ENCODE results near the gene LRRC10B.
A peak's percentile ranks its signal among the peaks of the same experiment; 100 is the strongest.

The LRRC10B gene

DNA sequence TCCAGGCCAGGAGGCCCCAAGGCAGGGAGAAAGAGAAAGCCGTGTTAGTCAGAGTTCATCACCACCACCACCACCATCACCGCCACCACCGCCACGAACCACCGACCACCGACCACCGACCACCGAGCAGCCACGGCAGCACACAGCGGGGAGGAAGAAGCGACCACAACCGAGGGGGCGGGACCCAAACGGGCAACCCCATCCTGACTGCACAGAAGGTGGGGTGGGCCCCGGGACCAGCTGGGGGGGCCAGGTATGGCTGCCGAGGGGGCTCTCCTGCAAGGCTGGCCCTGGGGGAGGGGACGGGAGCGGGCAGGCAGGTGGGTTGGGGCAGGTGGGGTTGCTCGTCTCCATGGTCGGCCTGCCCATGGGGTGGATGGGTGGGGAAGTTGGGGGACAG, 38.1 kb downstream of the LRRC10B start:
- DNase-seq (ENCODE audit: low spot score) = no peak

DNA sequence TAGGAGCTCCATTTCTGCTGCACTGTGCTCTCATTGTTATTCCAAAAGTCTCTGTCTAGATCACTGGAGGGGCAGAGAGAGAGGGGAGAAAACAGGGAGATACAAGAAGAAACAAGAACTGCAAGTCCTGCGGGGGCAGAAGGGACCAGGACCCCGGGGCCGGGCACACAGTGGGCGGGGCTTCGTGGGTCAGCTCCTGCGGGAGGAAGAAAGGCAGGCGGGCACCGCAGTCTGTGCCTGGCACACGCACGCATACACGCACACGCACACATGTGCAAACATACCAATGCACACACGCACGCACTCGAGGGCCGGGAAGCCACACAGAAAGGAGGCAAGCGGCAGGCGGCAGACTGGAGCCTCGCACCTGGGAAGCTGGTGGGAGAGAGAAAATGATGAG, 38.7 kb downstream of the LRRC10B start:
- no peak for DNase-seq (ENCODE audit: low spot score)

DNA sequence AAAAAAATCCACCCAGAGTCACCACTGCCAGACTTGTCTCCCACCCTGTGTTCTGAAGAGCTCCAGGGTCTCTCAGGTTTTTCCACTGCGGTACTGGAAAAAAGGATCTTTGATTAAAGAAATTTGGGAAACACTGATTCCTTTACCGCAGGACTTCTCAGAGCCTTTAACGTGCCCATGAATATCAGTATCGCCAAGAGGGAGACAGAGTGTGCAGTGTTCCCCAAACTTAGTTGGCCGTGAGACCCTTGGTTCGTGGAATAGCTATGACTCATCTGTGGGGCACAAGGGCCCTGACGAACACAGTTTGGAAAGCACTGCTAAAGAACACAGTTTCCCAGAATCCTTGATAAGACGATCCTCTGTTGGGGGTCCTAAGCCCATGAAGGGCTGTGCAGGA, 40.6 kb downstream of the LRRC10B start:
- DNase-seq (ENCODE audit: low spot score) = no peak

DNA sequence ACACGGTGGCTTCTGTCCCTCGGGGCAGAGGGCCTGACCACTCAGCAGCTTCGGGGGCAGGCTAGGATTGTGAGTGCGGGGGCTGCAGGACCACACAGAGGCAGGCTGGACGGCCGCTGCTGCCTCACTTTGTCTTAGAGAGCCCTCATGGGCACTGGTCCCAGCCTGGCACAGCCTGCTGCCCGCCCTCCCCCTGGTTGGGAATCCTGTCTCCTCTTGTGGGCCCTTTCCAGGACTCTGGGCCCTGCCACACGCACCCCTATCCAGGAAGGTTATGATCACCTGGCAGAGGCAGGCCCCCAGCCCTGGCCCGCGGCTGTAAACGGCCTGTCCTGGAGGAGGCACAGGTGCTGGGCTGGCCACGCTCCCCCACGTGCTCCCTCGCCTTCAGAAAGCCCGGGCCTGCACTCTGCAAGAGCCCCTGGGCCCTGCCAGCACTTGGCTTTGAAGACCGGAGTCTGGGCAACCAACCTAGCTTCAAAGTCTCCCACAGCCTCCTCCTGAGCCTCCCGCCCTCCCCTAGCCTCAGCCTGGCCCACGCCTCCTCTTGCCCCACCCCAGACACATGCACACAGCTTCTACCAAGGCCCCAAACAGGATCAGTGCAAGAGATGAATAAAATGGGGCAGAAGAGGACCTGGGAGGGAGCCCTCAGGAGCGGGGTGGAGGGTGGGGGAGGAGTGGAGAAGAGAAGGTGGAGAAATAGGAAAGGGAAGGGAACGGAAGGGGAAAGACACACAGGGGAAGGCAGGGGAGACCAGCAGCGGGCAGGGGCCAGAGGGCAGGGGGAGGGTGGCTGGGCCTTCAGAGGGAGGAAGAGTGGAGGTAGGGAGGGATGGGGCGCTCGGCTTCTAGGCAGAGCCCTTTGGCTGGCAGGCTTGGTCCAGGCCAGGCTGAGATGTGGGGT, 41.4 kb downstream of the LRRC10B start:
- DNase-seq (ENCODE audit: low spot score) = no peak

DNA sequence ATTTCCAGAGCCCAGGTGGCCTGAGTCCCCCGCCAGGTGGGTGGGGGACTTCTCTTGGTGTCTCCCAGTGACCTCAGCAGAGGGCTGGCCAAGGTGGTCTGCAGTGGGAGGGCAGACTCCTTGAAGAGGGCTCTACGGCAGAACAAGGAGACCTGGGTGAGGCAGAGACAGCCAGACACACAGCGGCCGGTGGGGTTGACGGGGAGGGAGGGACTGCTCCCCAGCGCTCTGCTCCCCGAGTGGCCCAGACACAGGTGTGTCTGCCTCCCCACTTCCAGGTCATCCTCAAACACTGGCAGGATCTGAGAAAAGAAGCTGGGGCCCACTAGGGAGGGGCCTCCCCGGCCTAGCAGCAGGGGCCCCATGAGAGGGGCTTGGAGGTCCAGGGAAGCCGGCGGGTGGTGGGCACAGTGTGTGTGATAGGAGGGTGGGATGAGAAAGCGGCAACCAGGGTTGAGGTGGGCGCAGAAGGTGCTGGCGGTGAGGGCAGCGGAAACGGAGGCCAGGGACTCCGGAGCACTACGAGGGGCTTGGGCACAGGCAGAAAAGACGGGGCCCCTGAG, 42.2 kb downstream of the LRRC10B start:
- no peak for DNase-seq (ENCODE audit: low spot score)

DNA sequence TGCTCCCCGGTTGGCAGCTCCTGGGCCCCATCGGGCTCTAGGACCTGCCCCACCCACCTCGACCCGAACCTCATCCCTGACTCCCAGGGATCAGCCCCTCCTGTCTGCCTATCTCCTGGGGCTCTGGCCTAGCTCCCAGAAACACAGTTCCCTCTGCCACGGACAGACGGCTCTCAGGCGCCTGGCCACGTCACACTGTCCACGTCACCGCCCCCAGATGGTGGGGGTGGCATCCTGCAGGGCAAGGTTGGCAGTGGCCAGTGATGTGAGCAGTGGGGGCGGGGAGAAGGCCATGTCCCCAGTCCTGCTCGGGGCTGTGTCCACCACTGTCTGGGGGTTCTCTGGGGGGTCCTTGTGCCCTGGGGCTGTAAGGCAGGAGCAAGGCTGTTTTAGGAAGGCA, 43.1 kb downstream of the LRRC10B start:
- no peak for DNase-seq (ENCODE audit: low spot score)

DNA sequence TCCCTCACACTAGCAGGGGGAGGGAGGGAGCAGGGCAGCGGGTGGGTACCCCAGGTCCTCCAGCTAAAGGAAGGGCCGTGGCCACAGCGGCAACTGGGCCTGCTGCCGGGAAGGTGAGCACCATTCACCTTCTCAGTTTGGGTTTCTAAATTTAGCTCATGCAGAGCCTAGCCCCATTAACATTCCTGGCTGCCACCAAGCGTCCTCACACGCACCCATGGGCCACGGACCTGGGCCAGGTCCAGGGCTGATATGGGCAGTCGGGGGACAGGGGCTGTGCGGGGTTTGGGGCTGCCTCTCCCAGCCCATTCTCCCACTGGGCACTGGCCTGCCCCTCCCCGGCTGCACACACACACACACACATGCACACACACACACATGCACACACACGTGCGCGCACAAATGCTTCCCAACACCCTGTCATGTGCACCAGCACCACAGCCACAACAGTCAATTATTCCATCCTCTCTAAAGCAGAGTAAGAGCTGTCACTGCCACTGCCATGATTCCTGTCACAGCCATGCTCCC, 43.6 kb downstream of the LRRC10B start:
- no peak for DNase-seq (ENCODE audit: low spot score)

DNA sequence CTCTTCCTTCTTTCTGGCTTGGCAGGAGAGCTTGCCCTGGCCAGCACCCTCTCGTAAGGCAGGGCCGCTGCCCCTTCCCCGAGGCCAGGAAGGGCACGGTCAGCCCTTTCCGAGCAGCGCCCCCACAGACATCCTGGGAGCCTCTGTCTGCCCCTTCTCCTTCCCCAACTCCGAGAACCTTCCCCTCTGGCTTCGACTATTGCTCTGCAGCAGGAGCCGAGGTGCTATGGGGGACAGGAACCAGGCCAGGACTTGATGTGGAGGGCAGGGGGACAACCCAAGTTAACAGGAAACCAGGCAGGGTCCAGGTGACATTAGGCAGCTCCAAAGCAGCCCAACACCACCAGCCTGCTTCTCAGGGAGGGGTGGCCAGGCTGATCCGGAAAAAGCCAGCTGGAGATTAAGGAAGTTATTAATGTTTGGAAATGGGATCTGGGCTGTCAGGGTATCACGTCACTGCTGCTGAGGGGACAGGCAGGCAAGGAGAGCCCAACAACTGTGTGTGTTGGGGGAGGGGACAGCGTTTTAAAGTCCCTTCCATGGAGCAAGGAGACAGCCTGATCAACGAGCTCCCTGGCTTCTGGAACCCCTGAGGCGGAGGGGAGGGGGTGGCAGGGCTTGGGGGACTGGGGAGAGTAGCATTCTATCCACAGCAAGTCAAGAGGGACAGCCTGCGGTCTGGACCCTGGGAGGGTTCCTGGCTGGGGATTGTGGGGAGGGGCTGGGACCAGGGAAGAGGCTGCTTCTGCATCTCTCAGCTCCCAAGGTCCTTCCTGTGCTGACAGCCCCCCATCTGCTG, 45.0 kb downstream of the LRRC10B start:
- no peak for DNase-seq (ENCODE audit: low spot score)

DNA sequence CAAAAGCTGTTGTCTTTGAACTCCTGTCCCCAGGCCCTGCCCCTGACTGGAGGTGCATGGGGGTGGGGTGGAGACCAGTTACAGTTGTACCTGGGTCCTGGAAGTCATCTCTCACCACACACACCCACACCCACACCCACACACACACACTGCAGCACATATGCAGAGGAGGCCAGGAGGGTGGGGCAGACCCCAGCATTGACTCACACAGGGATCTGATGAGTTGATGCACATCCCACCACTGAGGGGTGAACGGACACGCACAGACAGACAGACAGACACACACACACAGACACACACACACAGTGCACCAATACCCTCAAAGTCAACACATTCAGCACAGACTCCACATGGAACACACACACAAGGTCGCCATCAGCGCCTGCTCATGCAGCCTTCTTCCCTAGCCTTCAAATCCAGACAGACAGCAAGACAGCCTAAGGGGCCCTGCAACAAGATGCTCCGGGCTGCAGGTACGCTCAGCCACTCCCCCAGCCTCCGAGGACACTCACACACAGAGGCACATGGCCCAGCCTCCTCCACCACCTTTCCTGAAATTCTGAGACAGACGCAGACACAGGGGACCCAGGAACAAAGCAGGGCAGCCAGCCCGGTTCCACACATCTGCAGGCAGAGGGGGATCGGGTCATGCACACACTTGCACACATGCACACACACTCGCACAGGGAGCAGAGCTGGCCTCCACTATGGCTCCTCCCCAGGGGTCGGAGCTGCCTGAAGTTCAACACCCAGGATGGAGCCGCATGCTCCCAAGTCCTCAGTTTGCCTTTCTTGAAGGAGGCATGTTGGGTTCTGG, 45.8 kb downstream of the LRRC10B start:
- DNase-seq (ENCODE audit: low spot score) = no peak

DNA sequence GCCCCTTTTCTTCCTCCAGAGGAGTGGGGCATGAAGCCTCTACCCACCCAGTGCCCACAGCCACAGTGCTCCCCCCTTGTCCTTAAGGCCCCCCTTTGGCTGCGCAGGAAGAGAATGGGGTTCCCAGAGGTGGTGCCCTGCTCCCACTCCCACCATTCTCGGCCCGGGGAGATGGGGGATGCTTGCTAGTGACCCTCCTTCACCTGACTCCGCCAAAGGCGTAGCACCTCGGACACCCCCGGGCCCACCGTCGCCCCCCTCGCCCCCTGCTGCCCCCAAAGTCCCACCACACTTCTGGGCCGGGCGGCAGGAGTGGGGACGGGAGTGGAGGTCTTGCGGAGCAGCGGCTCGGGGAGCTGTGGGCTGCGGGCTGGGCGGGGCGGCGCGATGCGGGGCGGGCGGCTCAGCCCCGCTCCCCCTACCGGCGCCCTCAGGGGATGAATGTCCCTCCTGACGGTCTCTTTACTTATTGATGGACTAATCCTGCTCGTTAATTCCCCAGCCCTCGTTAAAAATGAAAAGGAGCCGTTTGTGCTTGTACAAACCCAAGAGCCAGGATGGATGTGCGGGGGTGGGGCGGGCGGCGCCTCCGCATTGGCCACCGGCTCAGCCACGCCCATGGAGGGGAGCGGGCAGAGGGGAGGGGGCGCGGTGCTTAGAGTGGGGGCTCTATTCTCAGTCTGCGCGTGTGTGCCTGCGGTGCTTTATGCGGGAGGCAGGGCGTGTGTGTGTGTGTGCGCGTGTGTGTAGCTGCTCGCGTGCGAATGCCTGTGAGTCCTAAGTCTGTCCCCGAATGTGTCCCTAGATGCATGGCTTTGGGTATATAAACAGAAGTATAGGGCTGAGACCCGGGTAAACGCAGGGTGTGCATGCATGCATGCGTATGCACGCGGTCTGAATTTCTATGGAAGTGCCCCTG, 46.8 kb downstream of the LRRC10B start:
- DNase-seq (ENCODE audit: low spot score) = peak; percentile 45

DNA sequence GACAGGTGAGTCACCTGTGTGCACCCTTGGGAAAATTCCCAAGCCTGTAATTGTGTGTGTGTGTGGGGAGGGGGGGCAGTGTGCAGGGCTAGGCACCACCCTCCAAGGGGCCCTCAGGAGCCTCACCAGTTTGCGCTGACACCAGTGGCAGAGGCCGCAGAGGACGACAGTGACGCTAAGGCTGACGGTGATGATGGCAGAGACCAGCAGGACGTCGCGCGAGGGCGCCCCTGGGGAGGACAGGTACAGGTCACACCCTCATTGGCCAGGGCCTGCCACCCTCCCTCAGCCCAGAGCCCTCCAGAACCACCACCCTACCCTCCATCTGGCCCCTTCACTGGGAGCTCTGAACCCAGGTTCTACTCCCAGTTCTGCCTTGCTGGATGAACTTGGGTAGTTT, 47.4 kb downstream of the LRRC10B start:
- no peak for DNase-seq (ENCODE audit: low spot score)

DNA sequence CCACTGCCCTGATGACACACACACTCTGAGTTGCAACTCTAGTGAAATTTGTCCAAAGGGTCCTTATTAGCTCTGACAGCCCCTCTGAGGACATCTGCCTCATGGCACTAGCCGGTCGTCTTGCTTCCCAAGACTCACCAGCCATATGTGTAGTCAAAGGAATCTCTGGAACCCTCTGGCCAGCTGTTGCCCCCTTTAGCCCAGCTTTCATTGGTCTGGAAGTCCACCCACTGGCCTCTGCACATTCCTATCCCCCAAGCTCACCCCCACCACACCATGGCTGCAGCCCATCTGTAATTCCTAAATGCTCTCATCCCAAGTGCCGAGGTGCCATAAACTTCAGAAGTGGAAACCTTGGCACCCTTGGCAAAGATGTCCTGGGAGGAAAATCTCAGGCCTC, 48.1 kb downstream of the LRRC10B start:
- no peak for DNase-seq (ENCODE audit: low spot score)
